Measurements from ENCODE around the gene TBC1D1.

The TBC1D1 gene

DNA sequence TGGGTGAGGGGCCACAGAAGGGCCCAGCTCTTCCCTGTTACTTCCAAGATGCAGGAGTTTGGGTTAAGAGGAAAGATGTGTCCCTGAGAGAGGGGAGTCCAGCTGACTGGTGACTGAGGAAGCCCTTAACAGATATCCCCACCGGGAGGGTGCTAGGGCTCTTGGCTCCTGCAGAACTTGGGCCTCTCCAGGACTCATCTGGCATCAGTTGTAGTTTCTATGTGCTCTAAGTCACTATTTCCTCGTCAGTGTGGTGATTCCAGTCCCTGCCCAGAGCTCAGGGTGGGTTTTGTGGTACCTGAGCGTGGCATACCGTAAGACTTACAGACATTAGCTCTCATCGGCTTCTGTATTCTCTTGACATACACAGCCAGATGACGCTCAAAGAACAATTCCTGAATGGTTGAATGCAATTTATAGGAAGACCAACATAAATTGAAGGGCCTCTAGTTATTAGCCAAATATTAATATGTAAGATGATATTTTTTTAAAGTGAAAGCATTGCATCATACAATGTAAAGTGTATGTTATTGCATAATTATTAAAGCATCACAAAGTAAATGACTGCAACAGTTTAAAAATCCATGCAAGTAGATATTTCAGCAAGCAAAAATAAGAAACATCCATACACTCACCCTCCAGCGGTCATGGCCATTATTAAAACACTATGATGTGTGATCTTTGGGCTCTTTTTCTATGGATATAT, 264.9 kb downstream of the TBC1D1 start:
- TF ChIP-seq TAF1 (IDR thresholded peaks at IDR 0.05; ENCODE audit: borderline replicate concordance, insufficient read depth, low read length) (no peak), POLR2AphosphoS5 (IDR thresholded peaks at IDR 0.05; ENCODE audit: low read depth, low read length) (no peak), FOXP2 (optimal IDR thresholded peaks at IDR 0.05; ENCODE audit: borderline replicate concordance, extremely low read depth, extremely low read length, insufficient read depth) (no peak)

DNA sequence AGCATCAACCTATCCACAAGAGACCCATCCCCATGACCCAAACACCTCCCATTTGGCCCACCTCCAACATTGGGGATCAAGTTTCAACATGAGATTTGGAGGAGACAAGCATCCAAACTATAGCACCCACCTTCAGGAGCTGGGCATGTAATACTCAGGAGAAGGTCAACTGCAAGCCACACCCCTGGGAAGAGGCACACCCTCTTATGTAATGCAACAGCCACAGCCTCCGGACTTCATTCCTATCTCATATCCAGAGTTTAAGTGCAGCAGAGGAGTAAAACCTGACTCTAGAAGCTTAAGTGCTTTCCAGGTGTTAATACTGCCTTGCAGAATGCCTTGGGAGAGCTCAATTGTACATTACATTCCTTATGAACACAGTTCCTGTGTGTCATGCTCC, 266.7 kb downstream of the TBC1D1 start:
- no peak for TF ChIP-seq TAF1 (IDR thresholded peaks at IDR 0.05; ENCODE audit: borderline replicate concordance, insufficient read depth, low read length)
- no peak for TF ChIP-seq FOXP2 (optimal IDR thresholded peaks at IDR 0.05; ENCODE audit: borderline replicate concordance, extremely low read depth, extremely low read length, insufficient read depth)

DNA sequence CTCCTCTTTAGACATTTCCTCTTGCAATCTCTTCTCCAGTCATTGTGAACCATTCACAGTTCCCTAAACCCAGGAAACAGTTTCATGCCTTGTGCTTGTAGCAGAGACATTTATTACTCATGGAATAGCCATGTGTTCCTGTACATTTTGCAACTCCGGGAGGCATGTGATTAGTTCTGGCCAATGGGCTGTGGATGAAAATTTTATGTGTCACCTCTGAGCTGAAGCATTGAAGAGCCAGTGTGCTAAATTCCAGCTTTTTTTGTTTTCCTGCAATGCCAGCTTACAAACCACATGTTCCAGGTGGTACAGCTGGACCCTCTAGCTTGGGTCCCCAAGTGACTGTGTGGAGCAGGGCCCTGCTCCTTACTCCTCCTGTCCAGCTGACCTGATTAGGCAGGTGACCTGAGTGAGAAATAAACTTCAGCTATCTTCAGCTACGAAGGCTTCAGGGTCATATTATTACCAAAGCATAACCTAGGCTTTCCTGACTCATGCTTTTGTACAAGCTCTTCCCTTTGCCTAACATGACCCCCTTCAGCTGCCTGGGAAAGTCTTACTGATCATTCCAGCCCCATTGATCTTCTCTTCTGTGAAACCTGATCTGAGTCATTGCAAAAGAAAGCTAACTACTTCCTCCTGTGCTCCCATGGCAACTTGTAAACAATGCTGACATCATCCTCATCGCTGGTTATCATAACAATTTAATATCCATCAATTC, 269.8 kb downstream of the TBC1D1 start:
- no peak for TF ChIP-seq POLR2AphosphoS5 (IDR thresholded peaks at IDR 0.05; ENCODE audit: low read depth, low read length)
- TF ChIP-seq SIN3A (IDR thresholded peaks at IDR 0.05; ENCODE audit: borderline replicate concordance, insufficient read depth, low read length): peak; percentile 89; the same call in 1 of the 2 replicates

DNA sequence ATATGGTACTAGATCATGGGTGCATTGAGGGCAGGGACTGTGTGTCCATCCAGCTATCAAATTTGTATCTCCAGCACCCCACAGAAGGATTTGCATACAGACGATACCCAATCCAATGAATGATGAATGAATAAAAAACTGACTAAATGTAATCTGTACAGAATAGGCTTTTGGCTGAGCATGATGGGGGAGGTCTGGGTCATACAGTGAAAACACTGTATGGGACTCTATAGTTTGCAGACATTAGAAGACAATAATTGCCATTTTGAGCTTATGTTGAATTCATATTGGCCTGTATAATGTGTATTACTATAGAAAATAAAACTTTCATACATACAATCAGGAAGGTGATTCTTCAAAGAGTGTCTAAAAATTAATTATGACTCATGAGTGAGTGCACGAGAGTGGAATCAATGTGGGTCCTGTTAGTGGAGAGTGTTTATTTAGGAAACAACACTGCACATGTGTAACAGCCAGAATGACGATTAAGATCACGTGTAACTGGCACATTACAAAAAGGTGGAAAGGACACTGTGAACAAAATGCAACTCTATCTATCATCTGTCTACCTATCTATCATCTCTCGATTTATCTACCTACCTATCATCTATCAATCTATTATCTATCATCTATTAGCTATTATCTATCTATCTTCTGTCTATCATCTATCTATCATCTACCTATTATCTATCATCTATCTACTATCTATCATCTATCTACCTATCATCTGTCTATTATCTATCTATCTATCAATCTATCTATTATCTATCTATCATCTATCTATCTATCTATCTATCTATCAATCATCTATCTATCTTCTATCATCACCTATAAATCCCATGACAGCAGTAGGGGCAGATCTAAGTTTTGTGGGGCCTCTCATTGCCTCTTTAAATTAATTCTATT, 270.6 kb downstream of the TBC1D1 start:
- TF ChIP-seq, protein P1, sequence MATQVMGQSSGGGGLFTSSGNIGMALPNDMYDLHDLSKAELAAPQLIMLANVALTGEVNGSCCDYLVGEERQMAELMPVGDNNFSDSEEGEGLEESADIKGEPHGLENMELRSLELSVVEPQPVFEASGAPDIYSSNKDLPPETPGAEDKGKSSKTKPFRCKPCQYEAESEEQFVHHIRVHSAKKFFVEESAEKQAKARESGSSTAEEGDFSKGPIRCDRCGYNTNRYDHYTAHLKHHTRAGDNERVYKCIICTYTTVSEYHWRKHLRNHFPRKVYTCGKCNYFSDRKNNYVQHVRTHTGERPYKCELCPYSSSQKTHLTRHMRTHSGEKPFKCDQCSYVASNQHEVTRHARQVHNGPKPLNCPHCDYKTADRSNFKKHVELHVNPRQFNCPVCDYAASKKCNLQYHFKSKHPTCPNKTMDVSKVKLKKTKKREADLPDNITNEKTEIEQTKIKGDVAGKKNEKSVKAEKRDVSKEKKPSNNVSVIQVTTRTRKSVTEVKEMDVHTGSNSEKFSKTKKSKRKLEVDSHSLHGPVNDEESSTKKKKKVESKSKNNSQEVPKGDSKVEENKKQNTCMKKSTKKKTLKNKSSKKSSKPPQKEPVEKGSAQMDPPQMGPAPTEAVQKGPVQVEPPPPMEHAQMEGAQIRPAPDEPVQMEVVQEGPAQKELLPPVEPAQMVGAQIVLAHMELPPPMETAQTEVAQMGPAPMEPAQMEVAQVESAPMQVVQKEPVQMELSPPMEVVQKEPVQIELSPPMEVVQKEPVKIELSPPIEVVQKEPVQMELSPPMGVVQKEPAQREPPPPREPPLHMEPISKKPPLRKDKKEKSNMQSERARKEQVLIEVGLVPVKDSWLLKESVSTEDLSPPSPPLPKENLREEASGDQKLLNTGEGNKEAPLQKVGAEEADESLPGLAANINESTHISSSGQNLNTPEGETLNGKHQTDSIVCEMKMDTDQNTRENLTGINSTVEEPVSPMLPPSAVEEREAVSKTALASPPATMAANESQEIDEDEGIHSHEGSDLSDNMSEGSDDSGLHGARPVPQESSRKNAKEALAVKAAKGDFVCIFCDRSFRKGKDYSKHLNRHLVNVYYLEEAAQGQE (IDR thresholded peaks at IDR 0.05; ENCODE audit: insufficient read depth in 1 of 2, low read depth in 2 of 2, low read length in 2 of 2): no peak
- TF ChIP-seq FOXP2 (optimal IDR thresholded peaks at IDR 0.05; ENCODE audit: borderline replicate concordance, extremely low read depth, extremely low read length, insufficient read depth) (no peak), TAF1 (IDR thresholded peaks at IDR 0.05; ENCODE audit: borderline replicate concordance, insufficient read depth, low read length) (no peak), POLR2AphosphoS5 (IDR thresholded peaks at IDR 0.05; ENCODE audit: low read depth, low read length) (no peak), SIN3A (IDR thresholded peaks at IDR 0.05; ENCODE audit: borderline replicate concordance, insufficient read depth, low read length) (no peak)

DNA sequence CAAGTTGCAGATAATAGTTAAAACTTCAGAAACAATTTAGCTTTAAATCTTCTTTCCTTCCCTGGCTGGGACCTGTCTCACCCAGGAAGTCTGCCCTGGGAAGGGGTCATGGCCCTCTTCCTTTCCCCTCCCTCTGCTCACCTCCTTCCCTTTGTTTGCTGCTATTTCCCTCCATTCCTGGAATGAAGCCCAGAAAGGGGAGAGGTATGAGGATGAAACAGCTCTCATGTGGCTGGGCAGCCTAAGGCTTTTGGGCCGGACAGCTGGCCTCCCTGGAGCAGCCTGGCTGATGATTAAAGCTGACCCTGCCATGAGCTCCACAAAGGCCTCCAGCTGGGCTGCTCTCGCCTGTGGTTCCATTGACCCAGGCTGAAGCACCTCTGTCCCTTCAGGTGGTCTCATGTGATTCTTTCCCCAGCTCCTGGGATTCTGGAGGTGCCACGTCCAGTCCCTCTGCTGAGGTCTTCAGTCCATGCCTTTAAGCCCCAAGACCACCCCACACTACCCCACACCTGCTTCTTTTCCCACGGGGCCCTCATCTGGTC, 271.4 kb downstream of the TBC1D1 start:
- TF ChIP-seq FOXP2 (optimal IDR thresholded peaks at IDR 0.05; ENCODE audit: borderline replicate concordance, extremely low read depth, extremely low read length, insufficient read depth): no peak
- TF ChIP-seq, protein P1 (IDR thresholded peaks at IDR 0.05; ENCODE audit: insufficient read depth in 1 of 2, low read depth in 2 of 2, low read length in 2 of 2): no peak
- TF ChIP-seq TAF1 (IDR thresholded peaks at IDR 0.05; ENCODE audit: borderline replicate concordance, insufficient read depth, low read length): no peak
- no peak for TF ChIP-seq SIN3A (IDR thresholded peaks at IDR 0.05; ENCODE audit: borderline replicate concordance, insufficient read depth, low read length)
- TF ChIP-seq POLR2AphosphoS5 (IDR thresholded peaks at IDR 0.05; ENCODE audit: low read depth, low read length): no peak

DNA sequence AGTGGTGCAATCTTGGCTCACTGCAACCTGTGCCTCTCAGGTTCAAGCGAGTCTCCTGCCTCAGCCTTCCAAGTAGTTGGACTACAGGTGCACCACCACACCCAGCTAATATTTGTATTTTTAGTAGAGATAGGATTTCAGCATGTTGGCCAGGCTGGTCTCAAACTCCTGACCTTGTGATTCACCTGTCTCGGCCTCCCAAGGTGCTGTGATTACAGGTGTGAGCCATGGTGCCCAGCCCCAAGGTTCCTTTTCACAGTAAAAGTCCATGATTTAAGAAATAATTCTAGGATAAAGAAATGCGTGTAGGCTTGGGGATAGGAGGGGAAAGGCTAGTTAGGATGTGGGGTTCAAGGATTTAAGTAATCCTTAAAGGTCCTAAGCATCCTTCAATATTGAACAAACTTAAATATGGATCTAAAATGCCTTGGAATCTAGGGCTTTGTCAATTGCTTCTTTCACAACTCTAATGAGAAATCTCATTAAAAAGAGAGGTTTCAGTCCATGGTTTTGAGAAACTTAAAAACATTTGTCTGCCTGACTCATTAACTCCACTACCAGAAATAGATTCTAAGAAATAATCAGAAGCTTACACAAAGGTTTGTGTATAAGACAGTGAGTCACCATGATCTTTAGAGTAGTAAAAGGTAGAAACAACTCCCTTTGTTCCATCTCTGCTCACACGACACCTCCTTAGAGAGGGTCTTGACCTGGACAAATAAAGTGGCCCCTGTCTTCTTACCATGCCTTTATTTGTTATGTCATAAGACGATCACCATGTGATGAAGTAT, 272.5 kb downstream of the TBC1D1 start:
- TF ChIP-seq POLR2AphosphoS5 (IDR thresholded peaks at IDR 0.05; ENCODE audit: low read depth, low read length): no peak
- TF ChIP-seq, protein P1 (IDR thresholded peaks at IDR 0.05; ENCODE audit: insufficient read depth in 1 of 2, low read depth in 2 of 2, low read length in 2 of 2): no peak
- no peak for TF ChIP-seq FOXP2 (optimal IDR thresholded peaks at IDR 0.05; ENCODE audit: borderline replicate concordance, extremely low read depth, extremely low read length, insufficient read depth)
- no peak for TF ChIP-seq SIN3A (IDR thresholded peaks at IDR 0.05; ENCODE audit: borderline replicate concordance, insufficient read depth, low read length)
- TF ChIP-seq TAF1 (IDR thresholded peaks at IDR 0.05; ENCODE audit: borderline replicate concordance, insufficient read depth, low read length): no peak
